HG02623 (cell line): ENCODE results near the gene TBCD.

Experiments
- ATAC-seq: cut with Tn5 transposase; IDR thresholded peaks from one replicate; pipeline ENCODE4 v1.9.1; 2021; ENCODE audit warnings: moderate library complexity; ENCODE audit not compliant: unreplicated experiment

Gene TBCD

DNA sequence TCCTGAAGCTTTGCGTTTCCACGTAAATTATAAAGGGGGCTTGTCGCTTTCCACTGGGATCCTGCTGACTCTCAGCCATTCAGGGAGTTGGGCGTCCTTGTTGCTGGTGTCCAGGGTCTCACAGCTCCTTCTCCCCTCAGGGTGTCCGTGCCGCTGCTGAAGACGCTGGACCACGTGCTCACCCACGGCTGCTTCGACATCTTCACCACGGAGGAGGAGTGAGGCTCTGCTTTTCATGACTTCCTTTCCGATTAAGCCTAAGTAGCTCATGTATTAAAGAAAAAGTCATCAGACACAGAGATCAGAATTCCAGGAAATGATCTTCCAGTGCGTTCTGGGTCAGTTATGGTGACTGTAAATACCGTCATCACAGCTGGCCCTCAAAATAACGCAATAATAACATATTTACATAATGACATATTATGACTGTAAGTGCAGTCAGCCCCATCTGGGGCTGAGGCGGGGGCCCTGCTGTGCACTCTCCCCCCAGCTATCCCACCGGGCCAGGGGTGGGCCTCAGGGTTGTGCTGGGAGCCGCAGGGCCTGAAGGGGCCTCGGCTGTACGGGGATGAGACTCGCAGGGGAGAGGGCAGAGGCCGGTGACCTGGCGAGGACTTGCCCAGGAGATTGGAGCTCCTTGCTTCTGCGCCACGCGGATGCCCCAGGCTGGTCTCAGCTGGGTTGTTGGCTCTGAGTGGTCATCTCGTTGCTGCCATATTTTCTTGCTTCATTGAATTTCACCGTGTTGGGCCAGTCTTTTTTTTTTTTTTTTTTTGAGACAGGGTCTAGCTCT lies 180.8 kb downstream of the TBCD start:
- no peak for ATAC-seq

DNA sequence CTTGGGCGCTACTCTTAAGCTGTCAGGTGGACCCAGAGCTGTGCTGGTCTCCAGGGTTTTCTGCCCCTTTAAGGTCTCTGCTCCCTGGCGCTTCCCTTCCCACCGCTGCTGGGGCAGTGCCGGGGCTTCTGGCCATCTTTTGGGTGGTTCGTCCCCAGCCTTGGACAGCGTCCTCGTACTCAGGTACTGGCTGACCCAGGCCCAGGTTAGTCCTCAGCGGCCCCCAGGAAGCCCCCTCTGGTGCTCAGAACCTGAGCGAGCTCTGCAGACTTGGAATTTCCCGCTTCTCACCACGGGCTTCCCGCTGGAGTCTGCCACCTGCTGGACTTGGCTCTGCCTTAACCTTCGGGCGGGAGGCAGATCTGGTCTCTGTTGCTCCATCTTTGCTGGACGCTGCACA lies 182.0 kb downstream of the TBCD start:
- no peak for ATAC-seq

DNA sequence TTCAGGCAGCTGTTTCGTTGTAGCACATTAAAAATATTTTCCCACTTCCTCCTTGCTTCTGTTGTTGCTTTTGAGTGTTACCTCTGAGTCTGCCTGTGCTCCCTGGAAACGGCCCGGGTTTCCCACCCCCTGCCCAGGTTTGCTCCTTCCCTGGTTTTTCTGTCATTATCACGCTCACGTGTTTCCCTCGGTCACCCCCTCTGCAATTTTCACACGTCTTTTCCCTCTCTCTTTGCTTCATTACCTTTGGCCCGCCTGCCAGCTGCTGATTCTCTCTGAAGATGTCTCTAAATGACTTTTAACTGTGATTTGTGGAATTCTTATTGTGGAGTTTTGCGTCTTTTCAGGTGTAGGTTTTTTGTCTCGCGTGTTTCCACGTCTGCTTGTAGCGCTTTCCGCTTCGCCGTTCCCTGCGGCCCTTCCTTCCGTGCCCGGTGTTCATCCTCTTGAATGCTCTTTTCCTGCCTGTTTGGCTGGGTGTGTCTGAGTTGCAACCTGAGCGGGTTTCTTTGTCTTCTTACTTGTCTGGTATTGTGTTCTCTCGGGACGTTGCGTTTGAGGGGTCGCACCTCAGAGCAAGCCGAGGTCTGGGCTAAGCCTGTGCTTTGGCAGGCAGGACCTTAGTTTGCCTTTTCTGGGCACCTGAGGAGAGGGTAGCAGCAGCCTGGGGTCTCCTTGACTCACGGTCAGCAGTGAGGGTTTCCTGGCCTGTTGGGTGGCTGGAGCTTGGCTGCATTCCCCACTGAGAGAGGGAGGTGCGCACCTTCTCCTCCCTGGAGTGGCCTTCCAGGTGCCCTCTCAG lies 184.3 kb downstream of the TBCD start:
- no peak for ATAC-seq

DNA sequence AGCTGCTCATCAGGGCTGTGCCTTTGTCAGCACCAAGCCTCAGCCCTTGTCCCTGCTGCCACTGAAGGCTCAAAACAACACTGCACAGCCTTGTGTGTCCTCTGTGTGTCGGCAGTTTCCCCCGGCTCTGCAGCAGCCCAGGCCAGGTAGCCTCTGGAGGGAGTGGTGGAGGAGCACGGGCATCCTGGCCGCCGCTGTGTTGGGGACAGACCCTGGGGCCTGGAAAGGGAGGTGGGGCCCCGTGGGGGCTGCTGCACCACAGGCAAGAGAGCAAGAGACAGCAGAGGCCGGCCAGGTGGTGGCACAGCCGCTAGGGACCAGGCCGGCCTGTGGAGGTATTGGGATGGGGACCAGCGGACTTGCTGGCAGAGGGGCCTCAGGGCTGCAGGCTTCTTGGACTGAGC lies 184.9 kb downstream of the TBCD start:
- no peak for ATAC-seq

DNA sequence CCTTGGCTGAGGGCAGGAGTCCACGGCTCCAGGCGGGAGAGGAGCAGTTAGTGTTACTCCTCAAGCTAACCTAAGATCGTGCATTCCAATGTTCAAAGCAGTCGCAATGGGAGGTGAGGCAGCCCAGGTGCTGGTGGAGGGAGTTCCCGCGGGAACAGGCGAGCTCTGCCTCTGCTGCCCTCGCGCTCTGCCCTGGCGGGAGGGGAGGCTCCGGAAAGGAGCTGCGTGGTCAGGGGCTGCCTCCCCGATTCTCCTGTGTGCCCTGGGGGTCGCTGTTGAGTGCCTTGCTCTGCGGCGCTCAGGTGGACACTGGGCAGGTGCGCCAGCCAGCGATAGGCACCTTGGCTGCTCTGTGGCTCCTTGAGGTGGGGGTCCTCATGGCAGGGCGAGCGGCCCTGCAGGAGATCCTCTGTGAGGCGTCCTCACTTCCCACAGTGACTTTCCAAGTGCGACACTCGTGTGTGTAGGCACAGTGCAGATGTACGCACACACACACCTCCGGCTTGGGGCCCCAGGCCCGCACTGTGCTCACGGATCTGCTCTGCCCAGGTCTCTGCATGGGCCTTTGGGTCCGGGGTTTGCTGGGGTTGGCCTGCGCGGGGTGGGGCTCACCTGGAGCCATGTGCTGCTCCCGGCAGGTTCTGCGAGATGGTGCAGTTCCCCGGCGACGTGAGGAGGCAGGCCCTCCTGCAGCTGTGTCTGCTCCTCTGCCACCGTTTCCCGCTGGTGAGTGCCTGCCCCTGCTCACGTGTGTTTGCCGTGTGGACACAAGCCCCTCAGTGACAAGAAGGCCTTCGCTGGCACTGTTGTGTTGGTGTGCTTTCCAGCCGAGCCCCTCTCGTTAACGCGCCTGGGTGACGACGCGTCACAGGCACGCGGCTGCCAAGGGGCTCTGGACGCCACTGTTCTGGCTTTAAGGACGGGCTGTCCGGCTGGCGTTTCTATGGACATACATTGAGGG lies 185.8 kb downstream of the TBCD start:
- ATAC-seq: no peak

DNA sequence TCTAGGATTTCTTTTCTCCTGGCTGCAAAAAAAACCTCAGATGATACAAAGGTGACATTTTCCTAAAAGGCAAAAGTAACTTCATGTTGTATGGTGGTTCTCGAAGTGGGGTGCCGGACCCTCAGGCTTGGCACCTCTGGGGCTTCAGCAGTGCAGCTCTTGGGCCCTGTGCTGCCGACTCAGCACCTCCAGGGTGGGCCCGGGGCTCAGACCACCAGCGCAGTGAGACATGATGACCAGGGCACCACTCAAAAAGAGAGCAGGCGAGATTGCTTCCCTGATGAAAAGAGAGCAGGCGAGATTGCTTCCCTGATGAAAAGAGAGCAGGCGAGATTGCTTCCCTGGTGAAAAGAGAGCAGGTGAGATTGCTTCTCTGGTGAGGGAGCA lies 186.6 kb downstream of the TBCD start:
- ATAC-seq: no peak

DNA sequence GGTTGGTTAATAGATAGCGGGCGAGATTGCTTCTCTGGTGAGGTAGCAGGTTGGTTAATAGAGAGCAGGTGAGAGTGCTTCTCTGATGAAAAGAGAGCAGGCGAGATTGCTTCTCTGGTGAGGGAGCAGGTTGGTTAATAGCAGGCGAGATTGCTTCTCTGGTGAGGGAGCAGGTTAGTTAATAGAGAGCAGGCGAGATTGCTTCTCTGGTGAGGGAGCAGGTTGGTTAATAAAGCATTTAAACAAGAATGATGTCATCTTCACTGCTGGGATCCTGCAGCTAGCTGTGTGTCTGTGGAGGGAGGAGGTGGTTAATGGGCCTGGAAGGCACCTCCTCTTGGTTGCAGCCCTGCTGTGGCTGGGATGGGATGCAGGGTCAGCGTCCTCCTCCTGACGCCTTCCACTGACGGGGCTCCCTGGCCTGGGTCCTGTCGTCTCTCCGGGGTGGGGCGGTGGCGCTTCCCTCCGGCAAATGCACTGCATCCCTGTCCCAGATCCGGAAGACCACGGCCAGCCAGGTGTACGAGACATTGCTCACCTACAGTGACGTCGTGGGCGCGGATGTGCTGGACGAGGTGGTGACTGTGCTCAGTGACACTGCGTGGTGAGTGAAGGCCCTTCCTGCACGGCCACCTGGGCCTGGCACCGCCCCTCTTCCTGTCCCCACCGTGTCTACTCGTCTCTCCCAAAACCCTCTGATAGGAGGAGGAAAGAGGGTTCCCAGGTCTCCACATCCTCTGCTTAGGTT lies 187.2 kb downstream of the TBCD start:
- ATAC-seq: no peak

DNA sequence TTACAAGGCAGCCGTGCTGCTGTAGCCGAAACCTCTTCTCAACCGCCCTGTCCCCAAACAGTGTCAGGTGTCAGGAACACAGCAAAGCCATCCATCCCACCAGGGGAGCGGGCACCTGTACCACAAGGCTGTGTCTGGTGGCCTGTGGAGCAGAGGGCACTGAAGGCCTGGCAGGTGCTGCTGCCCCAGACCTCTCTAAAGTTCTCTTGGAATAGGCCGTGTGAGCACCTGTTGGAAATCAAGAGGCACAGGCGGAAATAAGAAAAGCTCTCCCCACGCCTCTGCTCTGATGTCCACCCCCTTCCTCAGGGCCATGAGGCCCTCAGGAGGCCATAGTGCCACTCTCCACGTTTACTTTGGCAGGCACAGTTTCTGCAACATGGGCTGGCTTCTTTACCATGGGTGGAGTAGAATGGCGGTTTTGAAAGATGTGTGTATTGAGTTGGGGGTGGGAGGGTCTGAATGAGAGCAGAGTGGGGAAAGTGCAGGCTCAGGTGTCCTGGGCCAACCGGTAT lies 187.8 kb downstream of the TBCD start:
- ATAC-seq: no peak

DNA sequence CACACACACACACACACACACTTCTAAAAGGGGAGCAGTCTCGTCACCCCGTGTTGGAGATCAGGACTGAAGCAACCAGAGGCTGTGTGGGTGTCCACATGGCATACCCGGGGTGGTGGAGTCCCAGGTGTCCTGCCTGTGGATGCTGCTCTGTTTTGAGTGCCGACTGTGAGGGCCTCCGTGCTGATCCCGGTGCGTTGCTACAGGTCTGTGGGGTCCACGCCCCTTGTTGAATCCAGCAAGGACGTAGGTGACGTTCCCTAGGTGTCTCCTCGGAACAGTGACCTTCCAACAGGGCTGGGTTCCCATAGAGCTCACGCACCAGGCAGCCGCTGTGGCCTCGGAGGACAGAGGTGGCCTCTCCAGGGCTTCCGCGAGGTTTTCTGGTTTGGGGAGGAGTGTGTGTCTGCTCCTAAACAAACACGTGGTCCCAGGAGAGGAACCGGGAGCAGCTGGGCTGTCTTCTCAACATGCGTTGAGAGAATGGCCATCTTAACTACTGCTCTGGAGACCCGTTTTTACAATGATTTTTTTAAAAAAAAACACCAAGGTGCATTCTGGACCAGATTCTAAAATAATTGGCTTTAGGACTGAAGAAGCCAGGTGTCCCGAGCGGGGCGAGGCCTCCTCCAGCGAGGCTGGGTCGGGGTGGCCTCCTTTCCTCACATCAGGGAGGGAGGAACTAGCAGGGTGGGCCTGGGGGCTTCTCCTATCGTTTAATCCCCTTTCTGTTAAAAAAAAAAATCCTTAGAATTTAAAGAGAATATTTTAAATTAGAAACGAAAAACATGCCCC lies 188.6 kb downstream of the TBCD start:
- ATAC-seq: no peak

DNA sequence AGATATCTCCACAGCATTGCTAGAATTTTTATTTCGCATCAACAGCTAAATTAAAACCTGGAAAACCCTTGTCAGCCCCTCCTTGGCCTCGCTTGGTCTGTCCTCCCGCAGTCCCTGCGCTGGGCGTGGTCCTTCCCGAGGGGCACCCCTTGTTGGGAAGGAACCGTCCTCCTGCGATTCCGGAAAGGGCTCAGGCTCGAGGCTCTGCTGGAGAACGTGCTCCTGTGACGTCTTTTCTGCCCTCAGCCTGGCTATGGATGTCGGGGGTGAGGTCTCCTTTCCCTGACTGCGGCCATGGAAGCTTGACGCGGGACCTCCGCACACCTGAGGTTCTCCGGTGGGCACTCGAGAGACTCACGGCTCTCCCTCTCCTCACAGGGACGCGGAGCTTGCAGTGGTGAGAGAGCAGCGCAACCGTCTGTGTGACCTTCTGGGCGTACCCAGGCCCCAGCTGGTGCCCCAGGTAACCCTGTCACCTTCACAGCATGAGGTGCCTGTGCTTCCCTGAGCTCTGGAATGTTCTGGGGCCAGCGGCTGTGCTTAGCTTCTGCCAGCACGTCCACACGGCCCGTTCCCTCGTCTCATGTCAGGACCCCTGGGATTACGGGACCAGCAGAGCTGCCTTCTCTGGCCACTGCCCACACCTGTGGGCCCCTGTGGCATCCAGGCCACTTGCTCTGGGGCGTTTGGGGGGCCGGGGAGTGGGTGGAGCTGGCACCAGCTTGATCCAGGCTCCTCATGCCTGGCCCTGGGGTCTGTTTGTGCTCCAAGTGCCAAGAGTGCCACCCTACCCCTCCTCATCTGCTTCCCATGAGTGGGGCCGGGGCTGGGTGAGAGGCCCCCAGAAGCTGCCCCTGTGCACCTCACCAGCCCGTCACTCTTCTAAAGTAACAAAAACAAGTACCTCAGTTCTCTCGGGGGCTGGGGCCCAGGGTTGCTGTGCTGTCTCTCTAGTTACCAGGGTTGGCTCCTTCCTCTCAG lies 189.4 kb downstream of the TBCD start:
- no peak for ATAC-seq

DNA sequence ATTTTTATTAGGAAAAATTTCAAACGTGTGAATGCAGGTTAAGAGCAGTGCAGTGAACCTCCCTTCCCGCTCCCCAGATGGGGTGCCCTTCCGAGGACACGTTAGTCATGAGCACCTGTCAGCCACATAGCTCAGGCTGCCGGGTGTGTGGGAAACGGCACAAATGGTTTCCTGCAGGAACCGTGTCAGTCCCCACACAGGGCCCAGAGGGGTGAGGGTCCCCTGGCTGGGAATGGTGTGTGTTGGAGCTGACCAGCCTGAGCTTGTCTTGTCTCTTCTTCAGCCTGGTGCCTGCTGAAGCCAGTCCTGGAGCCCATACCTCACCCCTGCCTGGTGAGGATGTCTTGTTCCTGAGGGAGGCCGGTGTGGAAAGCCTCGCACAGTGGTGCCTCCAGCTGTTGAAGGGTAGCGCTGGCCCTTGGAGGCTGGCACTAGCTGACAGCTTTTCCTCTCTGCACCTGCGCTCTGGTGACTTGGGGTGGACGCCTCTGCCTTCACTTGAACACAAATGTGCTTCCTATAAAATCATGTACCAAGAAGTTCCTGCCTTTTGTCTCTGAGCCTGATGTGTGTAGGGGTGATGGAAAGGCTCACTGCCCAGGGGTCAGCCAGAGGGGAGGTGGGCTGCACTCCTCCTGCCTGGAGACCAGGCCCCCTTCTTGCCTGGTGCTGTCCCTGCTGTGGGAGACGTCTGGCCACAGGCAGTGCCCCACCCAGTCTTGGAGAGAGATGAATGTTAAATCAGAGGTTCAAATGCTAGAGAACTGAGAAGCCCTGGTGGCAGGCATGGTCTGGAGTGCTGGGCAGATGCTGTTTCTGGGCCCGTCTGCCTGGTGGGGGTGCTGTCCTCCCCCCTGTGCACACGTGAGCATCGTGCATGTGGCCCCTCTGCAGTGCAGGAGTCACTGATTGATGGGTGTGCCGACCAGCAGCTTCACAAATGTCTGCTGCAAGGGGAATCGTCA lies 190.6 kb downstream of the TBCD start:
- ATAC-seq: no peak

DNA sequence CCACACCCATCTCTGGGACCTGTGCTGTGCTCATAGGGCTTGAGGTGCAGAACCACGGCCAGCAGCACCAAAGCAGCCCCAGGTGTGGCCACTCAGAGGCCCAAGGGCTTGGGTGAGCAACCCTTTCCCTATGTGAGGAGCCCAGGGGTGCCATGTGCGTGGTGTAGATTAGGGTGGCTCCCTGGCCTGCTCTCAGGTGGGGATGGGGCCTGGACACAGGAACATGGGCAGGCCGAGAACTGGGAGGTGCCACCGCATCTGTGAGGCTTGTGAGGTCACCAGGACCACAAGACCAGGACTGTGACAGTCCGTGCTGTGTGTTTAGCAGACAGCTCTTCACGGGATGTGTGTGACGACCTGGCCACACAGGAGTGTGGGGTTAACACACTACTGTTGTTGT lies 191.5 kb downstream of the TBCD start:
- no peak for ATAC-seq

DNA sequence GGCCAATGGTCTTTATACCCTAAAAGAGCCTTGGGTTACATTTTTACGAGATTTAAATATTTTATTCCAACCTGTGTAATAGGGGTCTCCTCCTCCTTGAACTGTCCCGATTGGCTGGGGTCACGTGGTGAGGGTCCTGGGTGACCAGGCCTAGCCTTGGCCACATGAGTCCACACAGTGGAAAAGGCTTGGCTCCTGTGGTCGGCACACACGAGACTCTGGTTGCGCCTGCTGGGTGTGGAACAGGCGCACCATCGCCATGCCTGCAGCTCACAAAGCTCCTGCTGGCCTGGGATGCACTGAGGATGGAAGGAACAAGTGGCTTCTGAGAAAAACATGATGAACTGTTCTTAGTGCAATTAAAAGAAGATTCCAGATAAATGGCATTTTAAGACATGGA lies 191.9 kb downstream of the TBCD start:
- ATAC-seq: no peak

DNA sequence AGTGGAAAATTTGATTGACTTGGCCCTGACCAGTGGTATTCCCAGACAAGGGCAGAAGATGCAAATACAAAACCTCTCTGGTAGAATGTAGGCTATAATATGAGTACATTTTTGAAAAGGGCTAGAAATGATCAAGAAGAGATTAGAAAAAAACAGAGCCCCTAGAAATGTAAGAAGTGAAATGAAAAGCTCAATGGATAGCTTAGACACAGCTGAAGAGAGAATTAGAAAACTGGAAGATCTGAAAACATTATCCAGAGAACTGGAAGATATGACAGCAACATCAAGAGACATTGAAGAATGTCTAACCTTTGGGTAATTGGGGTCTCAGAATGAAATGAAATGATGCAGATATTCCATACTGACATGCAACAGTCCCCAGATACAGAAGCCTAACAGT lies 193.1 kb downstream of the TBCD start:
- no peak for ATAC-seq

DNA sequence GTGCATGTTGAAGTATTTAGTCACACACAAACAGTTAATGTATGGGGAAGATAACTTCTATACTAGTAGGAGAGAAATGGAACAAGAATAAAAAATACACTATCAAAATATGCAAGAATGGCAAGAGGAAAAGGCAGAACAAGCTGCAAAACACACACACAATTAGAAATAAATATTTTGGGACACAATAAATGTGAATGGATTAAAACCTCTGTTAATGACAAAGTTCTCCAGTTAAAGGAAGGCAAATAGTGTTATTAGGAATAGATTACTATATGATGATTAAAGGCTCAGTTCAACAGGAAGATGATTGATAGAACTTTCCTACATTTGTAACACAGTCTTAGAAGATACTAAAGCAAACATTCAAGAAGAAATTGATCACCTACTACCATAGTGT lies 194.2 kb downstream of the TBCD start:
- ATAC-seq: no peak

DNA sequence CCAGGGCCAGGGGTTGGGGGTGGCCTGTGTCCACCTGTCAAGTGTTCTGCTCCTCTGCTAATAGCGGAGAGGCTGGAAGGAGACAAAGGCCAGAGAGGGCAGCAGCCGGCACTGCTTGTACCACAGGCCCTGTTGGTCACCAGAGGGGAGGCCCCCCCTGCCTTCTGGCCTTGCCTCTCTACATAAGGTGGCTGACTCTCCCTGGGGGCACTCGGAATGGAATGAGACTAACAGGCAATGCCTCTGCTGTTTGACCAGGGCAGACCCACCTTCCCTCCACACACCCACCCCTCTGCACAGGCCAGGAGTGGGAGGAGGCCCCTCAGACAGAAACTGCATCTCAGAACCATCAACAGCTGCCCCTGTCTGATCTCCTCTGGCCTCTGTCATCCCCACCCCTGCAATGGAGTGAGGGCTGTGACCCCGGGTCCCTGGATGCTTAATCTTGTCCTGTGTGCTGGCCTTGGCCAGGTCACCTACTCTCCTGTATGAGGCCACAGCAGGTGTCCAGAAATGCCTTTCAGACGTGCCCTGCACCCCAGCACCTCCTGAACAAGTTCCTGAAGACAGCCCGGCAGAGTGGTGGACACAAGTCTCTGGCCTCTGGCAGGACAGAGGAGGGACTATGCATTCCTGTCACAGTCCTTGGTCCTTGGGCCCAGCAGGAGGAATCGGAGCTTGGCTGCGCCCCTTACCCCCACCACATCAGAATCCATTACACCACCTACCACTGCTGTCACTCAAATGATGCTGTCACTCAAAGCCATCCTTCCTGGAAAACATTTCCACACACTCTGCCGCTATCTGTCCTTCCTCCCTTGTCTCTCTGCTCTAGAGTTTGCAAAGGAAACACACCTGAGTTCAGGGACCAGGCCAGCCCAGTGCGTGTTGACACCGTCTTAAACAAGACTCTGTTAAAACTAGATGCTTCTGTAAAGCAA lies 195.5 kb downstream of the TBCD start:
- no peak for ATAC-seq
